GM12865 (cell line): ENCODE data around the gene WDR86.

Experiments
- DNase-seq: peaks from one replicate; pipeline ENCODE4 v3.0.0; 2010; ENCODE audit warnings: low read depth
- H3K4me3 ChIP-seq: 2 replicates; pipeline ENCODE4 v1.5.1; 2011; ENCODE audit warnings: mild to moderate bottlenecking, low read depth, low read length, control low read depth
- CTCF ChIP-seq: IDR thresholded peaks from 2 replicates; pipeline ENCODE4 v1.5.1; 2011; ENCODE audit warnings: low read length, control low read depth, low read depth, inconsistent platforms; ENCODE audit not compliant: insufficient read depth; ENCODE audit errors: missing control alignments

WDR86 gene

DNA sequence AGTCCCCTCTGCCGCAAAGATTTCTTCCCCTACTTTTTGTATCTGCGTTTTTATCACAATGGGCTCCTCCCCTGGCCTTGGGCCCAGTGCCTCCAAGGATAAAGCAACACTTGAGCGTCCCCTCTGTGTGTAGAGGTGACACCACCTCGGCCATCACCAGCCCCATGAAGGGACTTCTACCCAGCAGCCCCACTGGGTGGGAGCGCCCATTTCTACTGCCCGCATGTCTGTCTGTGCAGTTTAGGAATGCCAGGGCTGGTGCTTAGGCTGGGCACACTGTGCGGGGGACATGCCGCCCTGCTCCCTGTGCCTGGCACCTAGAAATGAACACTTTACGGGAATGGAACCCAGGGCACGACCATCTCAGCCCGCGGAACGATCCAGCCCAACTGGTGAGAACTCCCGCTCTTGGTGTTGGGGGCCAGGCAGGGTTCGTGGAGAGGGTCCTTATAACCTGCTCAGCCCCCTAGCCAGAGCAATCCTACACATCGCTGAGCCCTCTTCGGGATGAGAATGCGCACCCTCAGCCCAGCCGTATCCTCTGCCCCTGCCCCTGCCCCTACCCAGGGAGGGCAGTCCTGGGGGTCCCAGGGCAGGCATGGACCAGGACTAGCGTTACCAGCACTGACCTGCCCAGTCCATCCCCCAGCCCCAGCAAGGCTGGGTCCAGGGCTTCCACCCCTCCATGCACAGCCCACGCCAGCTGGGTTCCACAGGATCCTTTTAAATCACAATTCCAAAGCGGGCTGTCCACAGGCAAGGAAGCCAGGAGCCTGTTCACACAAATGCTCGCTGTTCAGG is 17.3 kb upstream of the WDR86 start:
- no peak overlapping the region for H3K4me3 ChIP-seq
- no peak for TF ChIP-seq CTCF
- DNase-seq = no peak

- DNase-seq = no peak
- H3K4me3 ChIP-seq = no peak overlapping the region
- no peak for TF ChIP-seq CTCF
Observed at GRCh38 chr7:151426441-151426903, 16.6 kb upstream of the WDR86 start.

DNA sequence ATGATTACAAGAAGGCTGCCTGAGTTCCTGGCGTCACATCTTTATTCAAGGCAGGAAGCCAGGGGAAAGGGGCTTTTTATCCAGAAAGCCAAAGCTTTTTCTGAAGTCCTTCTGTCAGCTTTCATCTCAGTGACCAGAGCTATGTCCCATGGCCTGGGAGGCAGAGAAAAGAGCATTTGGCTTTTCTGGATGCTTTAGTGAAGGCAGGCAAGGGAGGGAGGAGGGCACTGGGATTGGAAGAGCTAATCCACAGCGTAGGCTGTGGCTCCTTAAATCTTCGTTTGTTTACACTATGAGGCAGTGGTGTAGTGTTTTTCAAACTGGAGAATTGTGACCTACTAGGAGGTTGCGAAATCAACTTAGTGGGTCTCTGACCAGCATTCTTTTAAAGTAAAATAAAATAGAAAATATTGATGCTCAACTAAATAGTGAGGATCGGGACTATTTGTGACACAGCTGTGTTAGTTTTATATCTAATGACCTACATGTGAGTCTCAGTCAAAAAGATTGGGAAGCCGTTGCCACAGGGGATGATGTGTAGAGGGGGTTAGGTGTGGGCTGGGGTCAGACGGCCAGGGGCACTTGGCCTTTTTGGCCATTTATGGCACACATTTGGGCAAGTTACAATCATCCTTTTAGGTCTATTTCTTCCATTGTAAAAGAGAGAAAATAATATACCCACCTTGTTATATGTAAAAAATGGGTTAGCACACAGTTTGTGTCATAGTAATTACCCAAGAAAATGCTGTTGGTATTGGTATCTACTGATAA is 16.0 kb upstream of the WDR86 start:
- DNase-seq = no peak
- H3K4me3 ChIP-seq = no peak overlapping the region
- no peak for TF ChIP-seq CTCF

GRCh38 chr7:151424799-151425198 is 15.0 kb upstream of the WDR86 start:
- TF ChIP-seq CTCF = no peak
- H3K4me3 ChIP-seq = no peak overlapping the region
- no peak for DNase-seq

- DNase-seq = no peak
- TF ChIP-seq CTCF = no peak
- H3K4me3 ChIP-seq = no peak overlapping the region
Observed at GRCh38 chr7:151423936-151424335, 14.1 kb upstream of the WDR86 start.

GRCh38 chr7:151423226-151423625 is 13.4 kb upstream of the WDR86 start:
- H3K4me3 ChIP-seq = no peak overlapping the region
- no peak for DNase-seq
- no peak for TF ChIP-seq CTCF
